OCI-LY3 (cell line): ENCODE measurements around the gene CD320.
"Not testable (repeated sequence)": the region's sequence is repeated elsewhere in the genome, so short reads cannot be mapped to it uniquely, and the experiment has no call there.

Experiments used
- H2AFZ ChIP-seq: fragments of 200-600, 300-600 bp; shearing (Covaris generic); 2 replicates; pipeline ENCODE4 v1.6.0; 2014; ENCODE audit warnings: antibody characterized with exemption, low read depth, low read length
- H3K27ac ChIP-seq: fragments of 200-600, 300-600 bp; sonication (generic); 2 replicates; pipeline ENCODE4 v1.5.1; 2014; ENCODE audit warnings: mild to moderate bottlenecking, low read length, moderate library complexity, mixed read lengths
- H3K27me3 ChIP-seq: fragments of 200-600, 300-600 bp; sonication (generic); 2 replicates; pipeline ENCODE4 v1.6.1; 2014; ENCODE audit warnings: low read depth, low read length, mixed read lengths
- H3K36me3 ChIP-seq: fragments of 200-600, 300-600 bp; sonication (generic); replicated peaks from 2 replicates; pipeline ENCODE3; 2014; ENCODE audit warnings: low read depth, low read length, mixed read lengths
- H3K4me1 ChIP-seq: fragments of 300-600, 200-600 bp; sonication (generic); 2 replicates; pipeline ENCODE4 v1.6.1; 2014; ENCODE audit warnings: low read length, mixed read lengths
- H3K4me2 ChIP-seq: fragments of 200-600, 300-600 bp; sonication (generic); 2 replicates; pipeline ENCODE4 v1.6.1; 2014; ENCODE audit warnings: low read length, mixed read lengths
- H3K4me3 ChIP-seq: fragments of 300-600, 200-600 bp; sonication (generic); 2 replicates; pipeline ENCODE4 v1.5.1; 2014; ENCODE audit warnings: antibody characterized with exemption, mild to moderate bottlenecking, low read length, moderate library complexity
- H3K79me2 ChIP-seq: fragments of 300-600, 200-600 bp; shearing (Covaris generic); 2 replicates; pipeline ENCODE4 v1.6.1; 2014; ENCODE audit warnings: mild to moderate bottlenecking, low read length, mixed read lengths
- H3K9ac ChIP-seq: fragments of 300-600, 200-600 bp; shearing (Covaris generic); 2 replicates; pipeline ENCODE4 v1.6.0; 2014; ENCODE audit warnings: mild to moderate bottlenecking, low read length, moderate library complexity
- H3K9me3 ChIP-seq: fragments of 200-600, 300-600 bp; shearing (Covaris generic); 2 replicates; pipeline ENCODE4 v1.6.1; 2014; ENCODE audit warnings: low read length, mixed read lengths; ENCODE audit not compliant: insufficient read depth
- H4K20me1 ChIP-seq: fragments of 200-600, 300-600 bp; sonication (generic); 2 replicates; pipeline ENCODE4 v1.6.1; 2016; ENCODE audit warnings: low read length, mixed read lengths; ENCODE audit not compliant: insufficient read depth
- CTCF ChIP-seq: fragments of 200-600, 300-600 bp; sonication (generic); IDR thresholded peaks from 2 replicates; pipeline ENCODE4 v1.5.1; 2014; ENCODE audit warnings: antibody characterized with exemption, low read length, low read depth
- EZH2phosphoT487 ChIP-seq: fragments of 200-600 bp; shearing (Covaris generic); IDR thresholded peaks from 2 replicates; pipeline ENCODE4 v1.6.1; 2018; ENCODE audit warnings: antibody characterized with exemption, mixed run types, low read depth

The CD320 gene

GRCh38 chr19:8342316-8342683 lies 34.1 kb upstream of the CD320 start:
- no peak overlapping the region for H3K9ac ChIP-seq
- no peaks in the 10 kb centered on the region for H3K4me1 ChIP-seq
- no peaks in the 10 kb centered on the region for H4K20me1 ChIP-seq
- no peak overlapping the region for H2AFZ ChIP-seq
- TF ChIP-seq CTCF (no peak), EZH2phosphoT487 (no peak)
- no peak overlapping the region for H3K4me2 ChIP-seq
- H3K27ac ChIP-seq: no peak overlapping the region
- no peak overlapping the region for H3K4me3 ChIP-seq
- no peaks in the 10 kb centered on the region for H3K79me2 ChIP-seq
- no peaks in the 10 kb centered on the region for H3K27me3 ChIP-seq
- no peaks in the 10 kb centered on the region for H3K36me3 ChIP-seq
- no peaks in the 10 kb centered on the region for H3K9me3 ChIP-seq

- H3K4me3 ChIP-seq, H3K4me2 ChIP-seq, H3K9ac ChIP-seq, H4K20me1 ChIP-seq, H2AFZ ChIP-seq, H3K79me2 ChIP-seq, H3K27ac ChIP-seq, H3K4me1 ChIP-seq, H3K9me3 ChIP-seq, H3K36me3 ChIP-seq, H3K27me3 ChIP-seq: not testable (repeated sequence)
Observed at GRCh38 chr19:8341504-8341903, 33.3 kb upstream of the CD320 start.

- Histone ChIP-seq H3K4me3 (no peak overlapping the region), H3K9ac (no peak overlapping the region), H3K27me3 (no peaks in the 10 kb centered on the region), H3K4me1 (no peaks in the 10 kb centered on the region), H3K27ac (no peak overlapping the region), H4K20me1 (no peaks in the 10 kb centered on the region), H3K4me2 (peak overlapping the region; percentile 27; the same call in 1 of the 2 replicates), H3K36me3 (no peaks in the 10 kb centered on the region), H3K79me2 (no peaks in the 10 kb centered on the region), H3K9me3 (no peaks in the 10 kb centered on the region), H2AFZ (0 out of 2 replicates have a peak overlapping the region, but pooled peaks have one; percentile 27)
- TF ChIP-seq EZH2phosphoT487 (no peak), CTCF (no peak)
Observed at GRCh38 chr19:8340341-8341096, 32.4 kb upstream of the CD320 start.

- Histone ChIP-seq H3K9ac (no peak overlapping the region), H3K4me3 (no peak overlapping the region), H3K27me3 (no peaks in the 10 kb centered on the region), H2AFZ (no peak overlapping the region), H4K20me1 (no peaks in the 10 kb centered on the region), H3K36me3 (no peaks in the 10 kb centered on the region), H3K27ac (no peak overlapping the region), H3K9me3 (no peaks in the 10 kb centered on the region), H3K79me2 (no peaks in the 10 kb centered on the region), H3K4me2 (no peak overlapping the region), H3K4me1 (no peaks in the 10 kb centered on the region)
- TF ChIP-seq CTCF (no peak), EZH2phosphoT487 (no peak)
Observed at GRCh38 chr19:8338835-8339234, 30.7 kb upstream of the CD320 start.
